Stimulated activated naive B cell treated with anti-CD40 and anti-IgM and Interleukin-4, amounts not matched to agents 10 μg/mL and 1 μg/mL and 100 μg/mL, for 72 hours (primary cell): ENCODE measurements around the gene NRXN3.
"Not testable (repeated sequence)": the region's sequence is repeated elsewhere in the genome, so short reads cannot be mapped to it uniquely, and the experiment has no call there.

Source experiments
- ATAC-seq, 2 donors: fragments of 150-1000 bp; cut with Tn5 transposase; replicated peaks; 2 replicates each; pipeline ENCODE4 v1.10.0; 2021; ENCODE audit warnings: moderate library complexity in 1 of 2
- DNase-seq: peaks from one replicate; pipeline ENCODE4 v3.0.0; 2021
- H3K27ac Mint-ChIP-seq: one replicate; pipeline ENCODE4 v1.8.0; 2022; ENCODE audit warnings: mild to moderate bottlenecking, mixed read lengths
- H3K27me3 Mint-ChIP-seq, 2 donors: one replicate each; pipeline ENCODE4 v1.8.0; 2022; ENCODE audit warnings: mixed read lengths in 2 of 2
- H3K36me3 Mint-ChIP-seq, 2 donors: one replicate each; pipeline ENCODE4 v1.8.0; 2022; ENCODE audit warnings: mixed read lengths in 2 of 2, mild to moderate bottlenecking in 1 of 2
- H3K4me1 Mint-ChIP-seq, 2 donors: one replicate each; pipeline ENCODE4 v1.8.0; 2022; ENCODE audit warnings: mixed read lengths in 2 of 2, mild to moderate bottlenecking in 1 of 2
- H3K4me3 Mint-ChIP-seq, 2 donors: one replicate each; pipeline ENCODE4 v1.8.0; 2022; ENCODE audit warnings: mild to moderate bottlenecking in 2 of 2, mixed read lengths in 2 of 2, moderate library complexity in 1 of 2
- H3K9me3 Mint-ChIP-seq, 2 donors: one replicate each; pipeline ENCODE4 v1.8.0; 2022; ENCODE audit warnings: mixed read lengths in 2 of 2, mild to moderate bottlenecking in 1 of 2

Gene NRXN3

GRCh38 chr14:78448164-78449094, 278.3 kb downstream of the NRXN3 start:
- Mint-ChIP-seq H3K4me3 (no peak overlapping the region), H3K9me3 (no peaks in the 10 kb centered on the region), H3K27ac (no peak overlapping the region), H3K36me3 (no peaks in the 10 kb centered on the region), H3K4me1 (no peaks in the 10 kb centered on the region), H3K27me3 (peaks cover 0 to 3% of the 10 kb centered on the region in 2 donors)
- ATAC-seq: peak; percentile 41 to 61
- DNase-seq: peak; percentile 8

GRCh38 chr14:78450669-78451318, 280.6 kb downstream of the NRXN3 start:
- Mint-ChIP-seq H3K27ac (no peak overlapping the region), H3K9me3 (no peaks in the 10 kb centered on the region), H3K4me1 (no peaks in the 10 kb centered on the region), H3K27me3 (peaks cover 0 to 3% of the 10 kb centered on the region in 2 donors), H3K36me3 (no peaks in the 10 kb centered on the region), H3K4me3 (no peak overlapping the region)
- ATAC-seq: no peak
- no peak for DNase-seq

- DNase-seq (no peak), ATAC-seq (no peak)
- H3K9me3 Mint-ChIP-seq: no peaks in the 10 kb centered on the region
- no peak overlapping the region for H3K4me3 Mint-ChIP-seq
- peaks cover 0 to under 1% of the 10 kb centered on the region in 2 donors for H3K4me1 Mint-ChIP-seq
- no peaks in the 10 kb centered on the region for H3K36me3 Mint-ChIP-seq
- H3K27ac Mint-ChIP-seq: no peak overlapping the region
- H3K27me3 Mint-ChIP-seq: peaks cover 0 to 3% of the 10 kb centered on the region in 2 donors
Observed at GRCh38 chr14:78451319-78451695, 281.1 kb downstream of the NRXN3 start.

- Mint-ChIP-seq H3K36me3 (no peaks in the 10 kb centered on the region), H3K4me3 (no peak overlapping the region), H3K27ac (no peak overlapping the region), H3K4me1 (peaks cover 0 to 2% of the 10 kb centered on the region in 2 donors), H3K9me3 (no peaks in the 10 kb centered on the region), H3K27me3 (no peaks in the 10 kb centered on the region)
- DNase-seq (no peak), ATAC-seq (no peak)
Observed at GRCh38 chr14:78455896-78456435, 285.8 kb downstream of the NRXN3 start.

- DNase-seq: no peak
- no peaks in the 10 kb centered on the region for H3K27me3 Mint-ChIP-seq
- no peak for ATAC-seq
- H3K9me3 Mint-ChIP-seq: peaks cover 0 to 6% of the 10 kb centered on the region in 2 donors
- H3K4me3 Mint-ChIP-seq: no peak overlapping the region
- H3K27ac Mint-ChIP-seq: no peak overlapping the region
- no peaks in the 10 kb centered on the region for H3K36me3 Mint-ChIP-seq
- H3K4me1 Mint-ChIP-seq: no peaks in the 10 kb centered on the region
Observed at GRCh38 chr14:78469947-78470346, 299.8 kb downstream of the NRXN3 start.

- Mint-ChIP-seq H3K4me1 (no peaks in the 10 kb centered on the region), H3K36me3 (no peaks in the 10 kb centered on the region), H3K4me3 (no peak overlapping the region), H3K27me3 (peaks cover 4 to 5% of the 10 kb centered on the region in 2 donors), H3K27ac (no peak overlapping the region), H3K9me3 (no peaks in the 10 kb centered on the region)
- ATAC-seq: no peak
- DNase-seq: no peak
Observed at GRCh38 chr14:78479127-78479780, 309.1 kb downstream of the NRXN3 start.

- no peak for DNase-seq
Observed at GRCh38 chr14:78484028-78484427, 313.9 kb downstream of the NRXN3 start.

GRCh38 chr14:78486081-78486480, 315.9 kb downstream of the NRXN3 start:
- no peaks in the 10 kb centered on the region for H3K36me3 Mint-ChIP-seq
- H3K9me3 Mint-ChIP-seq: peaks cover 0 to 1% of the 10 kb centered on the region in 2 donors
- no peak overlapping the region for H3K4me3 Mint-ChIP-seq
- no peak overlapping the region for H3K27ac Mint-ChIP-seq
- DNase-seq (no peak), ATAC-seq (no peak)
- H3K27me3 Mint-ChIP-seq: peaks cover 4 to 7% of the 10 kb centered on the region in 2 donors
- no peaks in the 10 kb centered on the region for H3K4me1 Mint-ChIP-seq

More at GRCh38 chr14:78484028-78484427, 313.9 kb downstream of the NRXN3 start:
- no peaks in the 10 kb centered on the region for H3K36me3 Mint-ChIP-seq
- no peaks in the 10 kb centered on the region for H3K4me1 Mint-ChIP-seq
- H3K27me3 Mint-ChIP-seq: peaks cover 4 to 12% of the 10 kb centered on the region in 2 donors
- H3K27ac Mint-ChIP-seq: no peak overlapping the region
- no peaks in the 10 kb centered on the region for H3K9me3 Mint-ChIP-seq
- no peak overlapping the region for H3K4me3 Mint-ChIP-seq
- no peak for ATAC-seq

GRCh38 chr14:78486621-78487020, 316.4 kb downstream of the NRXN3 start:
- no peak for DNase-seq
- Mint-ChIP-seq H3K4me3 (no peak overlapping the region), H3K4me1 (no peaks in the 10 kb centered on the region)

GRCh38 chr14:78487573-78487972, 317.4 kb downstream of the NRXN3 start:
- not testable (repeated sequence) for H3K27me3 Mint-ChIP-seq, DNase-seq, ATAC-seq, H3K4me3 Mint-ChIP-seq, H3K9me3 Mint-ChIP-seq, H3K27ac Mint-ChIP-seq, H3K4me1 Mint-ChIP-seq, H3K36me3 Mint-ChIP-seq

More at GRCh38 chr14:78486621-78487020, 316.4 kb downstream of the NRXN3 start:
- no peaks in the 10 kb centered on the region for H3K36me3 Mint-ChIP-seq
- H3K9me3 Mint-ChIP-seq: peaks cover 0 to 3% of the 10 kb centered on the region in 2 donors
- H3K27me3 Mint-ChIP-seq: peaks cover 4 to 7% of the 10 kb centered on the region in 2 donors
- no peak overlapping the region for H3K27ac Mint-ChIP-seq
- no peak for ATAC-seq

- no peak overlapping the region for H3K4me3 Mint-ChIP-seq
- H3K4me1 Mint-ChIP-seq: no peaks in the 10 kb centered on the region
- no peak overlapping the region for H3K27ac Mint-ChIP-seq
- ATAC-seq: no peak
- no peak for DNase-seq
- H3K27me3 Mint-ChIP-seq: peaks cover under 1 to 7% of the 10 kb centered on the region in 2 donors
- no peaks in the 10 kb centered on the region for H3K36me3 Mint-ChIP-seq
- peaks cover 0 to 3% of the 10 kb centered on the region in 2 donors for H3K9me3 Mint-ChIP-seq
Observed at GRCh38 chr14:78488938-78489337, 318.8 kb downstream of the NRXN3 start.

- H3K27me3 Mint-ChIP-seq: peaks cover 0 to 7% of the 10 kb centered on the region in 2 donors
- no peaks in the 10 kb centered on the region for H3K4me1 Mint-ChIP-seq
- H3K9me3 Mint-ChIP-seq: peaks cover 0 to 3% of the 10 kb centered on the region in 2 donors
- H3K27ac Mint-ChIP-seq: no peak overlapping the region
- DNase-seq: no peak
- H3K36me3 Mint-ChIP-seq: no peaks in the 10 kb centered on the region
- no peak overlapping the region for H3K4me3 Mint-ChIP-seq
- ATAC-seq: no peak
Observed at GRCh38 chr14:78491048-78491447, 320.9 kb downstream of the NRXN3 start.

GRCh38 chr14:78498062-78498595, 328.0 kb downstream of the NRXN3 start:
- Mint-ChIP-seq H3K27me3 (no peaks in the 10 kb centered on the region), H3K27ac (no peak overlapping the region), H3K4me1 (no peaks in the 10 kb centered on the region), H3K36me3 (no peaks in the 10 kb centered on the region), H3K9me3 (peaks cover 0 to 6% of the 10 kb centered on the region in 2 donors), H3K4me3 (no peak overlapping the region)
- no peak for ATAC-seq
- DNase-seq: no peak

- ATAC-seq: no peak
- no peaks in the 10 kb centered on the region for H3K4me1 Mint-ChIP-seq
- DNase-seq: no peak
Observed at GRCh38 chr14:78501909-78502308, 331.7 kb downstream of the NRXN3 start.

More at GRCh38 chr14:78501909-78502308, 331.7 kb downstream of the NRXN3 start:
- no peak overlapping the region for H3K4me3 Mint-ChIP-seq
- H3K27me3 Mint-ChIP-seq: no peaks in the 10 kb centered on the region
- H3K36me3 Mint-ChIP-seq: no peaks in the 10 kb centered on the region
- peaks cover 0 to 6% of the 10 kb centered on the region in 2 donors for H3K9me3 Mint-ChIP-seq
- H3K27ac Mint-ChIP-seq: no peak overlapping the region
